ENCODE data around the gene SP9. TPM values are rescaled to one million over a fixed set of nuclear protein-coding genes. Genes with fewer than 3 reads are reported as not detected.

Gene SP9
- total RNA-seq, 2 donors from 2014 or later, result not detected

- intact Hi-C loops (cut with DNase I, micrococcal nuclease), result no loop called here
- no peak for ATAC-seq
- DNase-seq, result no peak
Measured at GRCh38 chr2:174332217-174332963, 2.4 kb upstream of the SP9 start.

GRCh38 chr2:174333017-174333371 is 1.8 kb upstream of the SP9 start:
- ATAC-seq (no peak), DNase-seq (no peak)
- intact Hi-C loops (cut with DNase I, micrococcal nuclease), result no loop called here

DNA sequence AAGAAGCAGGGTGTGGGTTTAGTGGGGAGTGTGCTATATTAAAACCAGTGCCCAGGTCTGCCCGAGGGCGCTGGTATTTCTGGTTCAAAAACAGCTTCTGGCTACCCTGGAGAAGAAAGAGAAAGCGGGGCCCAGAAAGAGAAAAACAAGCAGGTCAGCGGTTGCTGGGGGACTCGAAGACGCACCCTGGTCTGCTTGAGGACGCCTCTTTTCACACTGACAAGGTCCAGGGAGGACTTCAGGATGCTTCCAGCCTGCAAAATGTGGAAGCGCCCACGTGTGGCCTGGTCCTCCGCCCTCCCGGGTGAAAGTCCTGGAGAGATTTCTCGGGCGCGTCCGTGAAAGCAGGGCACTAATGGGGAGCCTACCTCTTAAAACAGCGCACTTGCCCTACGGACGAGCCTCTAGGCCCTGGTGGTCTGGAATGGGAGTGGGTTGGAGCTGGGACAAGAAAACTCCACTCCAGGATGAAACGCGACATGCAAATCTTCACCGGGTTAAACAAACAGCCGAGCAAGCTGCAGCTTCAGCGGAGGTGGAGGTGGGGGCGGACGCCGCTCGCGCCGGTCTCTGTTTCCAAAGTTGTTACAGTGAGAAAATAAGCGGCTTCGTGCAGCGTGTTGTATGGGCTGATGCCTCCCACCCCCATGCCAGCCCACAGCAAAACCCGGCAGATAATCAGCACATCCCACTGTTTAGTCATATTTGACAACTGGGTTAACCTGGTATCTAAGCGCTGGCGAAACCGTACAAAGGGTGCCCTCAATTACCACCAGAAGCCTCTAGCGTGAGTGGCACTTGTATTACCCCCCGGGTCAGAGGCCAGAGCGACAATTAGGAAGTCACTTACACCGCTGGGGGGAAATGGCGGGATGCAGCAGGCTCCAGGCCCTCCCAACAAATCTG is 1.1 kb upstream of the SP9 start:
- intact Hi-C loops (cut with DNase I, micrococcal nuclease), result no loop called here
- ATAC-seq, result no peak
- DNase-seq, result no peak

DNA sequence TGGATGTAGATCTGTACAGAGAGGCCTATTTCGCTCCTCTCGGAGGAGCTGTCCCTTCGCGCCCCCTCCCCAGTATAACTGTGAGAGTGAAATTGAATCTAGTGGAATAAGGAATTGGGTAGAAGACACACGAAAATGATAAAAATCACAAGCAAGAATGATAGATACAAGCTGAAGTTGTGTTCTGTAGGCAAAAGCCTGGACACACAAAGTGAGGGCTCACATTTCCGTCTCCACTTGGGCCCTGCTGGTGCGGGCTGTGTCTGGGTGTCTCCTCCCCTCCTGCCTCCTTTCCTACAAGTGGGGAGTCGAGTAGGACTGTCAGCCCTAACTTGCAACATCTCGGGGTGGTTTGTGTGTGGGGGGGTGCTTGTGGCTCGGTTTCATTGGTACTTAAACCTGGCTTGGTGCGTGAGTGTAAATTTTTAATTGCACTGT is 457 bp upstream of the SP9 start:
- ATAC-seq (no peak), DNase-seq (no peak)
- intact Hi-C loops (cut with DNase I, micrococcal nuclease), result no loop called here

DNA sequence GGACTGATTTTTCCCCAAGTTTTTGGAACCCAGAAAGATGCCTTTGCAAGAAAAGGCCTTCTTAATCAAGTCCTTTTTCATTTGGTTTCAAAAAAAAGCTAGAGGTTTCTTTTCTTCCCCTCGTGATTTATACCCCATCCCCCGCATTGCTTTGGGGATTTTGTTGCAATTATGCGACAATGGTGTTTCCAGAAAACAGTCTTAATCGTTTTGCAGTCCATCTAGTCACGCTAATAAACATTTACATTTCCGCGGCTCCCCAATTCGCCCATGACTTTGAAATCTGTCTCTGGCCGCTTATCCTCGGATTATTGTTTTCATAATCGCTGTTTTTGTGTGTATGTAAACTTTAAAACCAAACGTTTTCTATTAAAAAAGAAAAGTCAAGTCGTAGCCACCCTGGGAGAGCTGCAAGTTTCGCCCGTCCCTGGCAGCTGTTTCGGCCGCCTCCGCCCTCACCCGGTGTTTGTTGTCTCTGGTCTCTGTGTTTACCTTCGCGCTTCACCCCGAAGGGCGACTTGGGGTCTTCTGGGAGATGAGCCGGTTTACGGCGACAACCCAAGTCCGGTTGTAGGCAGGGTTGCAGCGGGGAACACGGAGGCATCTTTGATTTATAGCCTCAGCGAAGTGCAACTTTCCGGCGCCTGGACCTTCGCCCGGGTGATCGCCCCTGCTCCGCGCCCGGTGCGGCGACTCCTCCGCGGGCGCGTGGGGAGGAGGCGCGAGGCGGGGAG is 667 bp downstream of the SP9 start:
- ATAC-seq (no peak), DNase-seq (no peak)
- intact Hi-C loops (cut with DNase I, micrococcal nuclease), result no loop called here

DNA sequence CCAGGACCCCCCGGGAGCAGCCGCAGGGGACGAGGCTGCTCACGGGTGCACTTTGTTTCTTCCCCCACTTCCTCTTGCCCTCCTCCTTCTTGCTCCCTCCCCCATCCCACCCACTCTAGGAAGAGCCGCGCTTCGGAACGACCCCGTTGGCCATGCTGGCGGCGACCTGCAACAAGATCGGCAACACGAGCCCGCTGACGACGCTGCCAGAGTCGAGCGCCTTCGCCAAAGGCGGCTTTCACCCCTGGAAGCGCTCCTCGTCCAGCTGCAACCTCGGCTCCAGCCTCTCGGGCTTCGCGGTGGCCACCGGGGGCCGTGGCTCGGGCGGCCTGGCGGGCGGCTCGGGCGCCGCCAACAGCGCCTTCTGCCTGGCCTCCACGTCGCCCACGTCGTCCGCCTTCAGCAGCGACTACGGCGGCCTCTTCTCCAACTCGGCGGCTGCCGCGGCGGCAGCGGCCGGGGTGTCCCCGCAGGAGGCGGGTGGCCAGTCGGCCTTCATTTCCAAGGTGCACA is 1.3 kb downstream of the SP9 start:
- intact Hi-C loops (cut with DNase I, micrococcal nuclease), result no loop called here
- DNase-seq, result no peak
- ATAC-seq, result peak; percentile 17

GRCh38 chr2:174336501-174337336 is 2.0 kb downstream of the SP9 start:
- ATAC-seq (peak; percentile 90), DNase-seq (peak in 1 of 2 donors; percentile 73)
- intact Hi-C loops (cut with DNase I, micrococcal nuclease), result no loop called here

- ATAC-seq (peak; percentile 27), DNase-seq (no peak)
- intact Hi-C loops (cut with DNase I, micrococcal nuclease), result no loop called here
Measured at GRCh38 chr2:174337337-174338146, 2.8 kb downstream of the SP9 start.

- no peak for ATAC-seq
- DNase-seq, result no peak
- intact Hi-C loops (cut with DNase I, micrococcal nuclease), result no loop called here
Measured at GRCh38 chr2:174338147-174338605, 3.4 kb downstream of the SP9 start.

DNA sequence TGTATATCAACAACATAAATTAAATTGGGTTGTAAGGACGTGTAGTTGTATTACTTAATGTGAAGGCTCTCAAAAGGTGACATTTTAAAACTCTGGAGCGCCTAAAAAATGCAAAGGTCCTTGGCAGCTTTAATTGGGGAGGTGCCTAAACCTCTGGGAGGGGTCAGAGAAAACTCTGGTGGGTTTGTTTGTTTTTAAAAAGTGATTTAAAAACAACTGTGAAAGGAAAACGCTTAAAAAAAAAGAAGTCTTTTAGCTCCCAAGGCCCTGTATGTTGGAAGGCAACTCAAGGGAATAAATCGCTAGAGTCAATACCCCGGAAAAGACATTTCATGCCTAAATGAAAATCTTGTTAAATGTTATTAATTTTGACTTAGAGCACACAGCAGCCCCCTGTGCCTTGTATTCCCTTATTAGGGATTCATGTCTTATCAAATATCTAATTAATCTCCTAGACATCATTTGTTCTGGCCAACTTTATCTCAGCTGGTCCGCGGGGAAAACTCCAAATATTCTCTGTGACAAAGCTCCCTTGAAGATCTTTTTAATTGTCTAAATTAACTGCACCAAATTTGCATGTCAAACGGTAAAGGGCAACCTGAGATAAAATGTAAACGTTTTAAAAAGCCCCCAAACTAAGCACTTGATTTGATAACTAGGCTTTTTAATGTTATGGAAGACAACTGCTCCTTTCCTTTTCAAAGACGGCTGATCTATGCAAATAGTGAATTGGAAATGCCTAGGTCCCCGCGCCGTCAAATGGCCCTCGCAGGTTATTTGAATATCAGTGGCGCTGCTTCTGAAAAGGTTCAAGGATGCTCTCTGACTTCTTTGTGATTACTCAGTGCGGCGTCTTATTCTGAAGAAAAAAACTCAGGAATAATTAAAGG is 4.2 kb downstream of the SP9 start:
- no peak for ATAC-seq
- intact Hi-C loops (cut with DNase I, micrococcal nuclease), result no loop called here
- DNase-seq, result no peak

DNA sequence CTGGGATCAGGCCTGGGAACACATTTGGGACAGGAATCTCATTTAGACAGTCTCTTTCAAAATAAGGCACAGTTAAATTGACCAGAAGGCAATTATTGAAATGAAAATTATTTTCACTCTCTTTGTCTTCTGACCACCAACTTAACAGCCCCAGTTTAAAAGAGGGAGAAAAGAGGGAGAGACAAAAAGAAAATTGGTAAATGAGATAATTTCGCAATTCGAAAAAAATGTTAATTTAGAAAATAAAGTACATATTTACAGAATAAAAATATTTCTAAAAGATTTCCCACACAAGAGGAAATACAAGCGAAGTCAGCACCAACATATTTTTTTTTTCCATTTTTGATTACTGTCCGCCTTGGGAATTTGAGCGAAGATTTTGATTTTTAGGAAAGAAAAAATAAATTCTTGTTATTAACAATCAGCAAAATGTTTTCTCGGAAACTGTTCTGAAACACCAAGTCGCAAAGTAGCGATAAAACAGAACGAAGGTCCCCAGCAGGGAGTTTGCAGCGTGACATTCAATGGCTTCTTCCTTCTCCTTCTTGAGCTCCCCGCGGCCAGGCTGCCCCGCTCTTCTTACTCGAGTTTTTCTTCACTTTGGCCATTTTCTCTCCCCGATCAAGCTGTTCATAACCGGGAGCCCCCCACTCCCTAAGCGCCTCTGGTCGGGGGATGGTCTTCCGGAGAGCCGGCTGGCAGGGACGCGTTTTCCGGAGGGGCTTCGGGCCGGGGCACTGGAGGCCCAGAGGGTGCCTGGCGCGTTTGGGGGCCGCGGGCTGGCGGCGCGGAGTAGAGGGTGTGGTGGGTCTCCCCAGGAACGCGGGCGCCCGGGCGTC is 5.0 kb downstream of the SP9 start:
- intact Hi-C loops (cut with DNase I, micrococcal nuclease), result loop anchor here in 1 of 2 donors (10.0 kb wide), 1 partner anchor 935 kb away; no protein-coding TSS in a partner anchor
- DNase-seq (no peak), ATAC-seq (no peak)

DNA sequence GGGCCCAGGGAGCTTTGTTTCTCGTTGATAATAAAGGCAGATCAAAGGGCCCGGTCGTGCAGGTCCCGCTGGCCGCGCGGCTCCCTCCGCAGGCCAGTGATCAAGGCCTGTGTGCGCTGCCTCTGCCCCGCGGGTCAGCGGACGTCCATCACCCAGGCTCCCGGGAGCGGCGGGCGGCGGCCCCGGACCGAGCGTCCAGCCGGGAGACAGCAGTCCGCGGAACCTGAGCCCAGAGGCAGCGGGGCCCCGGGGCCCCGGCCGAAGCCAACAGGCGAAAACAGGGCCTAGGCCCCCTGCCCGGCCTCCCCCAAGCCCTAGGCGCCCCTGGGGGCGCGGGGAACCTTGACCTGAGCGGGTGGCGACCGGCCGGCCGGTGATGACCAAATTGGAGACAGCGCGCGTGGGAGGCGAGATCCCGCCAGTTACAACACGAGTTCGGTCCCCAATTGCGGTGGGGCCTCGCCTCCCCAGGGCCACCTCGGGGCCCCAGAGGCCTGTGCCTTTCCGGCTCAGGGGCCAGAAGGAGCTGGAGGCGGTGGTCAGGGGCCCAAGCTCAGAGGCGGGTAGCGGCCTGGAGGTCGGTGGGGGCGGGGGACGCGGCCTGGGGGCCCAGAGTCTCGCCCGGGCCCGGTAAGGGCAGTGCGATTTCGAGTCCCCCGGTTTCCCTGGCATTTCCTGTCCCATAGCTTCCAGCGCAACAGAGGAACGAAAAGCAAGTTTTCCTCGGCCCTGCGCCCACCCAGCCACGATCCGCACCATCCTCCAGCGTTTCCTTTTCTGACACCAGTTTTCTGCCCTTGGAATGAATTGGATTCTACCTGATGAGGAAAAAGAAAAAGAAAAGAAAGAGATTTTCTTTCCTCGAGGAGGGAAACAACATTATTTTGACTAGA is 5.9 kb downstream of the SP9 start:
- no peak for DNase-seq
- intact Hi-C loops (cut with DNase I, micrococcal nuclease), result loop anchor here in 1 of 2 donors (10.0 kb wide), 1 partner anchor 936 kb away; no protein-coding TSS in a partner anchor
- ATAC-seq, result no peak

GRCh38 chr2:174341293-174341994 is 6.7 kb downstream of the SP9 start:
- DNase-seq, result peak; percentile 70 to 90
- peak; percentile 73 for ATAC-seq
- intact Hi-C loops (cut with DNase I, micrococcal nuclease), result loop anchor here in 1 of 2 donors (10.0 kb wide), 1 partner anchor 937 kb away; no protein-coding TSS in a partner anchor

Measured in left colon (tissue), 2 donors.